Hematopoietic multipotent progenitor cell treated with erythropoietin and hydrocortisone succinate and interleukin-3 and kit ligand, for 15 days (in vitro differentiated cells): ENCODE data around the gene GSK3A.

Source experiments
- DNase-seq: peaks from one replicate; pipeline ENCODE4 v3.0.0-alpha.2; 2015; ENCODE audit warnings: low spot score

Gene GSK3A

DNA sequence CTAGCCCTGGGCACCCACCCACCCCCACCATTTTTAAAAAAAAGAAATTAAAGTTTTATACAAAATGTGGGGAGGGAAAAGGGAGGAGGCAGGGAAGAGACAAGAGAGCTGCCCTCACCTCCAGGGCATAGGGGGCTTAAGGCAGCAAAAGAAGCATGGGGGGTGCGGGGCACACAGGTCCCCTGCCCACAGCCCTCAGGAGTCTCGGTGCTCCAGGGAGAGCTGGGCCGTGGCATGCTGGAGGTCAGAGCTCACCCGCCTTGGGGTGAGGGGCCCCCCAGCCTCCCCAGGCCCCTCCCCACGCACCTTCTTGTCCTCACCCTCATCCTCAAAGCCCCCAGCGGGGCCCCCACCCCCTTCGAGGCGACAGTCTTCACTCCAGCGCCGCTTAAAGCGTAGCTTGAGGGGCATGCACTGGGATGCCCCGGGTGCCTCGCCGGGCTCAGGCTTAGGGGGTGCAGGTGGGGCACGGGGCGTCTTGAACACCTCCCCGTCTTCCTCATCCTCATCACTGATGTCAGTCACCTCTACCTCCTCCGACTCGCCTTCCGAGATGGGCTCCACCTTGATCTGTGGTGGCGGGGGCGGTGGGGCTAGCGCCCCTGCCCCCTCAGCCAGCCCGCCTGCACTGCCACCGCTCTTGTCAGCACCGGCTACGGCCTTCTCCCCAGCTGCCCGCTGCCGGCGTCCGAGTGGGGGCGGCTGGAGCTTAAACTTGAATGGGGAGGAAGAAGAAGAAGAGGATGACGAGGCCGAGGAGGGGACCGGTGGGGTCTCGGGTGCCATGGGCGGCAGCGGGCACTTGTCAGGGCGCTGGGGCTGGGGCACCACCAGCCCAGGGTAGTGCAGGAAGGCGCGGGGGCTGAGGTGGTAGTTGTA lies 6.1 kb upstream of the GSK3A start:
- no peak for DNase-seq

GRCh38 chr19:42247640-42248199 lies 5.3 kb upstream of the GSK3A start:
- no peak for DNase-seq

DNA sequence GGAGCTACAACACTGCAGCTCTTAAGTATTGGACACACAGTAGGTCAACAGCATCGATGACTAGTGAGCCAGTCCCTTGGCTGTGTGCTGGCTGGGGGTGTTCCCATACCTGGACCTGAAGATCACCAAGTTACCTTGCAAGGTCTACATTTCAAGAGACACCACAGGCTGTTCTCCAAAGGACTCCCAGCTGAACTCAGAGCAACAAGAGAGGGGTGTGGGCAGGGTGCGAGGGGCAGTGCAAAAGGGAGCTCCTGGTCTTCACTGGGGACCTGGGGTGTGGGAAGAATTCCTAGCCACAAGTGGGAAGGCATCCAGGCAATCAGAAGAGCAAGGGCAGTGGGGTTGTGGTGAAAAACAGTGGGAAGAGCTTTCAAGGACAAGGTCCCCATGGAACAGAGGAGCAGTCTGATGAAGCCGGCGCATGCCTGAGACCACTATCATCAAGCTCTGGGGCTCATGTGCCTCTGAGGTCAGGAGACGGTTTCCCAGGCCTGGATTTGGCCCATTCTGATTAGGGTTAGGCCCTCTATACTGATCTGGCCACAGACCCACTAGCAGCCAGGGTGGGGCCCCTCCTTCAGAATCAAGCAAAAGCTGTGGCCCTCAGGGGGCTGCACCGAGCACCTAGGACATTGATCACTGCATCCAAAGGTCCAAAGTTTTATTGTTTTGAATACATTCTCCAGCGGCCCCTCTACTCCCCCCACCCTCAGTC lies 4.7 kb upstream of the GSK3A start:
- DNase-seq, result no peak

DNA sequence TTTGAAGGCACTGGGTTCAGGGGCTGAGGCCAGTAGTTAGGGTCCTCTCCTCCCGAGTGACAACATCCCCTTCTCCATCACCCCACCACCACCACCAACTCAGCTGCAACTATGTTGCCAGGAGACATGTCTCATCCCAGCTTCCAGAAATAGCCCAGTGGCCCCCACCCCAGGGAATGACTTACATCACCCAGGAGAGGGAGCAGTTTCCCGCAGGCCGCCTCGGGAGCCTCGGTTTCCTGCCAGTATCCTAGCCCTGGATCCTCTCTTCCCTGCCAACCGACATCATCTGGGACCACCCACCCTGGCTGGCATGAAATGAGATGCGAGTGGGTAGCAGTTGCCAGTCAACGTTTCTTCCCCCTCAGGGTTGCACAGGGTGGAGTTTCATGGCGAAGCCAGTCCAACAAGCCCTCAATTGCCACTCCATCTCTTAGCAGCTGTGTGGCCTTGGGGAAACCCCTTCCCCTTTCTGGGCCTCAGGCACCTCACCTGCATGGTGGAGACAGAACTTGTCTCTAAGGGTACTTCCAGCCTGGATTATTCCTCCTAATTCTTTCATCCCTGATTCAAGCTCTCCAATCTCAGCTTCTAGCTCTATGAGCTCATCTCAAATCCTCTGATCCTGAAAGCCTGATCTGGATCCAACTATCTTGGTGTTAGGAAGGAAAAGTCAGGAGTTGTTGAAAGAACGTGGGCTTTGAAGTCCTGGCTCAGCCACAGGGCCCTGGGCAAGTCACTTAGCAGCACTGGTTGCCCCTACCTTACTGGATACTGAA lies 3.9 kb upstream of the GSK3A start:
- DNase-seq, result no peak

GRCh38 chr19:42245231-42245630 lies 2.8 kb upstream of the GSK3A start:
- no peak for DNase-seq

- peak; percentile 95 for DNase-seq
Measured at GRCh38 chr19:42244347-42245220, 2.2 kb upstream of the GSK3A start.

GRCh38 chr19:42242069-42242511 lies 312 bp downstream of the GSK3A start:
- peak; percentile 41 for DNase-seq

GRCh38 chr19:42241279-42241678 lies 1.1 kb downstream of the GSK3A start:
- no peak for DNase-seq

DNA sequence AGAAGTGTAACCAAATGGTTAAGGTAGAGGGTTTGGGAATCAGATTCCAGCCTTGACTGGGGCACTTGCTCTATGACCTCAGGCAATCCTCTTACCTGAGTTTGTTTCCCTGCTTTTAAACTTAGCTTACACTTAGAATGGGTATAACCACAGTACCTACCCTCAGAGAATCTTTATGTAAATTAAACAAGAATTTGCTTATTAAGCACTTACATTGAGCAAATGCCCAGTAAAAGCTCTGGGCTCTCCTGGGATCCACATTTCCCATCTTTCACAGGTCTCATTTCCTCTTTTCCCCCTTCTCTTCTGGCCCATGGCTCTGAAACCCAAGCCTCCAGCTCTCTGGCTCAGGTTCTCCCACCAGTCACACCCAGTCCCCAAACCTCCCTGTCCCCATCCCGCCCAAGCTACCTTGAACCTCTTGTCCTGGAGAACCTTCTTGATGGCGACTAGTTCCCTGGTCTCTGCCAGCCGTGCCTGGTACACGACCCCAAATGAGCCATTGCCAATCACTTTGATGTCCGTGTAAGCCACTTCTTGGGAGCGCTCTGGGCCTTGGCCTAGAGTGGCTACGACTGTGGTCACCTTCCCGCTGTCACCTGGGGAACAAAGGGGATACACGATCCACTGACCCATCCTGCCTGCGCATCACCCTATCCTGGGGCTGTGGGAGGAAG lies 2.7 kb downstream of the GSK3A start:
- no peak for DNase-seq

GRCh38 chr19:42235181-42235580 lies 7.2 kb downstream of the GSK3A start:
- no peak for DNase-seq

DNA sequence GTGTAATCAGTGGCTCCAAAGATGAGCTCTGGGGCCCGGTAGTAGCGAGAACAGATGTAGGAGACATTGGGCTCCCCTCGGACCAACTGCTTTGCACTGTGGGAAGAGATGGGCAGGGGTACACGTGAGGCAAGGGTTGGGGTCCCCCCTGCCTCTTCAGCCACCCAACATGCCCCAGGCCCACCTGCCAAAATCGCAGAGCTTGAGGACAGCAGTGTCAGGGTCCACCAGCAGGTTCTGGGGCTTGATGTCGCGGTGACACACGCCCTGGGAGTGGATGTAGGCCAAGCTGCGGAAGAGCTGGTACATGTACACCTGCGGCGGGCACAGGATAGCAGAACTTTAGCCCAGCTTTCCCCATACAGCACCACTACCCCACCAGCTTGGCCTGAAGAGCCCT lies 8.0 kb downstream of the GSK3A start:
- DNase-seq, result no peak

DNA sequence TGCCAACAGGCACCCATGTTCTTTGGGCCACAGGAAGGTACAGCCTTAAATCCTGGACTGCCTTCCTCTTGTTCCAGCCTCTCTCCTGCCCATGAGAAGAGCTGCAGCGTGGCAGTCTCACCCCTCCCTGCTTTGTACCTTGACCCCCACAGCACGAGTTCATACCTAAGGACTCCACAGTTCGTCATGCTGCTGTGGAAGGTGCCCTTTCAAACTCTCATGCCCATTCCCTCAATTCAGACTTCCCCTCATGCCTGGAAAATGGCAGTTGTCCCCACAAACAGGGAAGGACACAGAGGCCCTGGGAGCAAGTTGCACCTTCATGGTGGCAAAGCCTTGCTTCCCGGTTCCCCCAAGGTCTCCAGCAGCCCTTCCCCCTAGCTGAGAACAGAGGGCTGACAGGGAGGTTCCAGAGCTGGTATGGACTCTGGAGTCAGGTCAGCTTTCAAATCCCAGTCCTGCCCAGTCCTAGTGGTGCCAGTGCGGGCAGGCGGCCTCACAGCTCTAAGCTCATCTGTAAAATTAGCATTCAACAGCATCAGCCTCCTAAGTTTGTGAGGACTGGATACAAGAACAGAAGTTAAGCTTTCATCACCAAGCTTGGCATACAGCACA lies 8.6 kb downstream of the GSK3A start:
- DNase-seq, result no peak

DNA sequence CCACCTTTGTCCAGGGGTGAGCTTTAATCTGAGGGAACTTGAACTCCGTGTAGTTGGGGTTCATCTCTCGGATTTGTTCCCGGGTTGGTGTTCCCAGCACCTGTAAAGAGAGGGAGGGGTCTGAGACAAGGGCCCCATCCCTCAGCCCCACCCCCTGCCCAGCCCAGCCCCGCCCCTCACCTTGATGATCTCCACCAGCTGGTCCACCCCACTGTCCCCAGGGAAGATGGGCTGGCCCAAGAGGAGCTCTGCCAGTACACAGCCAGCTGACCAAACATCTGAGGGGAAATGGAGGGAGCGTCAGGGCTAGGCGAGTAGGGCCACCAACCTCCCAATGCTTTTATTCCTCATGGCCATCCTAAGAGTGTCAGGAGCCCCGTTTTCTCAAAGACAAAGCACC lies 9.3 kb downstream of the GSK3A start:
- DNase-seq, result no peak

GRCh38 chr19:42232435-42232834 lies 10.0 kb downstream of the GSK3A start:
- DNase-seq, result no peak

GRCh38 chr19:42230571-42230970 lies 11.8 kb downstream of the GSK3A start:
- no peak for DNase-seq

GRCh38 chr19:42229855-42230351 lies 12.5 kb downstream of the GSK3A start:
- peak; percentile 90 for DNase-seq

DNA sequence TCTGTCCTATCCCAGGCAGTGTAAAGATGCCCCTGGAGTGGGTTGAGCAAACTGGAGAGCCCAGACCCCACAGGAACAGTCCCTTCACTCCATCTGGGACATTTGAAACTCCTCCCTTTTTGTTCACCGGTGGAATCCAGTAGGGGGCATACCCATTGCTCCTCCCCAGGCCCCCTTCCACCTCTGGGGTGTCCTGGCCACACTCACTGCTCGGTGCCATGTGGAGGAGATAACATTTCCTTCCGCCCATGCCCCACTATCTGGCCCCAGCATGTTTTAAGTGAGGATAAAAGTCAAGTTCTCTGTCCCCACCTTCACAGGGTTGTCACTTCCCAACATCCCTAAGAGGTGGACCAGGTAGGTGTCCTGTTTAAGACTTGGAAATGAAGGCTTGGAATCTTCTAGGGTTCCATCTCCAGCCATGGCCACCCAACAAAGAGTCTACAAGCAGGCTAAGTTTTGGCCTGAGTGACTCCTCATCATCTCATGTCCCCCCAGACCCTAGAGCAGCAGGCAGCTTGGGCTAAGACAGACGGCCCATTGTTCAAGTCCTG lies 13.0 kb downstream of the GSK3A start:
- peak; percentile 88 for DNase-seq

DNA sequence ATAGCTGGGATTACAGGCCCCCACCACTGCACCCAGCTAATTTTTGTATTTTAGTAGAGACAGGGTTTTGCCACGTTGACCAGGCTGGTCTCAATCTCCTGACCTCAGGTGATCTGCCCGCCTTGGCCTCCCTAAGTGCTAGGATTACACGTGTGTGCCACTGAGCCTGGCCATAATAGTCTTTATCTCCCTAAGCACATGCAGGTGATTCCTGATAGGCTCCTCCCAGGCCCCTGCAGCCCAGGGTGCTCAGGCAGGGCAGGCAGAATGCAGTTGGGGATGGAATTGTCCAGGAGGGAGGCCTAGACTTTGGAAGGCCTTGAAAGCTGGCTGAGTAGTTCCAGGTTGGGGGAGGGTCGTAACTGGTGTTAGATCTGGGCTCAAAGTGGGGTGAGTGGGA lies 13.8 kb downstream of the GSK3A start:
- DNase-seq, result peak; percentile 48

GRCh38 chr19:42226886-42227285 lies 15.5 kb downstream of the GSK3A start:
- DNase-seq, result no peak
